GM23248 (cell line): Measurements from ENCODE around the gene THEM4.

Experiments
- EZH2 ChIP-seq: fragments of 200-600 bp; sonication (generic); IDR thresholded peaks from 2 replicates; pipeline ENCODE4 v1.6.1; 2018; ENCODE audit warnings: antibody characterized with exemption, mild to moderate bottlenecking; ENCODE audit not compliant: insufficient read depth, poor library complexity, severe bottlenecking
- EZH2phosphoT487 ChIP-seq: fragments of 200-600 bp; sonication (generic); IDR thresholded peaks from 2 replicates; pipeline ENCODE4 v1.6.1; 2018; ENCODE audit warnings: antibody characterized with exemption, moderate library complexity, mild to moderate bottlenecking, low read depth; ENCODE audit not compliant: insufficient read depth

DNA sequence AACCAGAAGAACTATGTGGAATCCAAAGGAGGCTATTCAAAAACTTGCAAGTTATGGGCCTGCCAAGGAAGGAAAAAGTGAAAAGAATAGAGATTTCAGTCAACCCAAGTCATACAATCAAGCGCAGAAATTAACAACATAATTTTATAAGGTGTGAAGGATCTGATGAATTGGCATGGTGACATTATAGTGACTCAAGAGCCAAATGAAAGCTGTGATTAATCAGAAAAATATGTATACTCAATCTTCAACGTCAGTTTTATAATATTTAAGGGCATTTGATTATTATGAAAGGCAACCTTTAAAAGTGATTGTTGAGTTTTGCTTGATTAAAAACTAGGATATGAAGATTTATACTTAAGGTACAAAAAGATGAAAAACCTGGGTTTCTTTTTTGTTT, 37.8 kb upstream of the THEM4 start:
- TF ChIP-seq EZH2, result no peak
- no peak for TF ChIP-seq EZH2phosphoT487
